Left cardiac atrium (tissue), 4 donors: ENCODE measurements around the gene ASH1L. TPM values are rescaled to one million over a fixed set of nuclear protein-coding genes. Genes with fewer than 3 reads are reported as not detected.
"Not testable (repeated sequence)": the region's sequence is repeated elsewhere in the genome, so short reads cannot be mapped to it uniquely, and the experiment has no call there.

ENCODE experiments used
- ATAC-seq, 2 donors: fragments of 200-7000 bp; cut with Tn5 transposase; one replicate each; pipeline ENCODE4 v1.9.1; 2020; ENCODE audit warnings: mild to moderate bottlenecking in 2 of 2, moderate library complexity in 2 of 2
- DNase-seq: peaks from one replicate; pipeline ENCODE4 v3.0.0-alpha.2; 2020
- intact Hi-C, 2 donors: fragments of 100-400 bp; cut with DNase I; formaldehyde crosslinking; loops; one replicate each; pipeline versions ENCODE4 v1.14.1 to v1.15.1; 2022 to 2023
- total RNA-seq, 2 donors: library from RNA; stranded (reverse); fragmentation: NEBNext Ultra II Directional; extraction: Animal tissue kit (Norgen Biotek cat#: 25700); gene quantifications; one replicate each; pipeline ENCODE4 v1.2.1, GENCODE V29; 2021
- donor health status: DM: no; HTN: yes; CAD: no.
- donor health status: DM: no; HTN: yes; CAD: no; lungs with severe emphysema.
- donor health status: DM: yes; HTN: yes; CAD: no.
- donor health status: Dilated cardiomyopathy.

Gene ASH1L
- total RNA-seq, 2 donors from 2014 or later: 40.6 to 45.9 TPM

DNA sequence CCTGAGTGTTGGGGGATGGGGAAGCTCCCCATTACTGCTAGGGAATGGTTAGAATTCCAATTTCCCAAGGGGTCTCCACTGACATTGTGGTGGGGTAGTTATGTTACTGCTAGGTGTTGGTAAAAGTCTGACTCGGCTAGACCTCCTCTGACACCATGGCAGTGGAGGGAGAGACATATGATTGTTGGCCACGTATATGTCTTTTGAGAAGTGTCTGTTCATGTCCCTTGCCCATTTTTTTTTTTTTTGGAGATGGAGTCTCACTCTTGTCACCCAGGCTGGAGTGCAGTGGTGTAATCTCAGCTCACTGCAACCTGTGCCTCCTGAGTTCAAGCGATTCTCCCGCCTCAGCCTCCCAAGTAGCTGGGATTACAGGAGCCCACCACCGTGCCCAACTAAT lies 176.8 kb downstream of the ASH1L start:
- intact Hi-C loops, DNase-seq, ATAC-seq: not testable (repeated sequence)

DNA sequence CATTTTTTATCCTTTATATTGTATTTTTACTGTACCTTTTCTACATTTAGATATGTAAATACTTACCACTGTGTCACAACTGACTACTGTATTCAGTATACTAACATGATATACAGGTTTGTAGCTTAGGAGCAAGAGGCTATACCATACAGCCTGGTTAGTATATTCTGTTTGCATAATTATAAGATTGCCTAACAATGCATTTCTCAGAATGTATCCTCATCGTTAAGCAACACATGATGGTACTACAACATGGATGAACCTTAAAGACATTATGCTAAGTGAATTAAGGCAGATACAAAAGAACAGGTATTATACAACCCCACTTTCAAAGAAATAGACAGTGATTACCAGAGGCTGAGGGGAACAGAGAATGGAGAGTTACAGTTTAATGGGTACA lies 179.2 kb downstream of the ASH1L start:
- intact Hi-C loops: no loop called here
- ATAC-seq (no peak), DNase-seq (no peak)

DNA sequence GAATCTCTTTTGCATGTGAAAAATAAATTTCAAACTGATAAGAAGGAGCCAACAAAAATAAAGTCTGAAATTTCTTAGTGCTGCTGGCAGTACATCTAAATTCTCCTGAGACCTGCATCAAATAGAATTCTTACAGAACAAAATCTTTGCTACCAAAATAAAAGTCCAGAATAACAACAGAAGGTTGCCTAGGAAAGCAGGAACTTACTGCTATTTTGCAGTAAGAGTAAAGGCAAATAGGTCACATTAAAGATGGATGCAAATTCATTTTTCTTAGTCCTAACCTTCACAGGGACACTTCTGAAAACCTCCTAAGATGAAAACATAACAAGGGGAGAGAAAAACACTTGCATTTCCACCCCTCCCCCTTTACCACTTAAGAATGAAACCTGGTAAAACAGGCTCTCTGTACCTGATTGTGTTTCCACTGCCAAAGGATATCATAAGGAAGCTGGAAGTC lies 182.9 kb downstream of the ASH1L start:
- ATAC-seq: peak; percentile 83 to 89
- intact Hi-C loops: no loop called here
- DNase-seq: no peak

DNA sequence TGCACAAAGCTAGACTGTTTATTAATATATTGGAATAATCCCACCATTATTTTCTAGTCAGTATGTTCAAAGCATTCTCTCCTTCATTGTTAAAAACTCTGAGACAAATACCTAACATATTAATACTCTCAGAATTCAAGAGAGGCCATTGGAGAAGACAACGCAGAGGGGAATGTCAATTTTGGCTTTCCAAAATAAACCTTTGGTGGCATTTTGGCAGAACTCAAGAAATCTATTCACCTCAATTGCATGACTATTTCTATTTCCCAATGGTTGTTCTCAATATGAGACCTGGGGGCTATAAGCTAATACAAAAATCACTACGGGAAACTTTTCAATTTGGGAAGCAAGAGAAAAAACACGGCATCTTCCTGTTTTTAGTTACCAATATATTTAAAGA lies 183.4 kb downstream of the ASH1L start:
- intact Hi-C loops: no loop called here
- peak; percentile 13 to 21 for ATAC-seq
- DNase-seq: no peak

DNA sequence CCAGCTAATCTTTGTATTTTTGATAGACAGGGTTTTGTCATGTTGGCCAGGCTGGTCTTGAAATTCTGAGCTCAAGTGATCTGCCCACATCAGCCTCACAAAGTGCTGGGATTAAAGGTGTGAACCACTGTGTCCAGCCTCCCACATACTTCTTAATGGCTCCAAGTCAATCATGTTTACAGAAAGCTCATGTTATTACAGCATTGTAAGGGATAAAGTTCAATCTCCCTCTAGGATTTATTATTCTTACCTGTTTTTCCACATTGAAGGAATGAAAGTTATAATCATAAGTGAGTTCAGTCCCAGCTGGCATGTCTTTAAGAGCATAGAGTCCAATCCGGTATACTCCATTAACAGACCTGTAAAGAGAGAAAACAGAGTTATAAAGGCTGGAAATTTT lies 202.6 kb downstream of the ASH1L start:
- intact Hi-C loops: no loop called here
- no peak for ATAC-seq

DNA sequence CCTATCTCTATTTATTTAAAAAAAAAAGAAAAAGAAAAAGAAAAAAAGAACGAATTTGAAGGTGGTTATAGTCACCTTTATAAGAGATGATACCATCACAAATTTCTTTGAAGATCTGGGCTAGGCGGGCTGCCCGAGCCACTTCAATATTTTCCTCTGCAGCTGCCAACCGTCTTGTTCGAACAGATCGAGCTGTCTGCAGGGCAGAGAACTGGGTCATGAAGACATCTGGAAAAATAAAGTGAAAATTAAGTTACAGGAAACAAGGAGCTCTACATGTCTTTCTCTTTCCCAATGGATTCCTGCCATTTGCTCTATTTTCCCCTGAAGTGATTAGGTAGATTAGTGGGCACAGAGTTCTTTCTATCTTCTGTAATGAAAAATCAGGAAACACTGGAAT lies 210.0 kb downstream of the ASH1L start:
- ATAC-seq (no peak), DNase-seq (no peak)
- intact Hi-C loops: no loop called here

More for the DNA sequence above, 202.6 kb downstream of the ASH1L start:
- DNase-seq: no peak

DNA sequence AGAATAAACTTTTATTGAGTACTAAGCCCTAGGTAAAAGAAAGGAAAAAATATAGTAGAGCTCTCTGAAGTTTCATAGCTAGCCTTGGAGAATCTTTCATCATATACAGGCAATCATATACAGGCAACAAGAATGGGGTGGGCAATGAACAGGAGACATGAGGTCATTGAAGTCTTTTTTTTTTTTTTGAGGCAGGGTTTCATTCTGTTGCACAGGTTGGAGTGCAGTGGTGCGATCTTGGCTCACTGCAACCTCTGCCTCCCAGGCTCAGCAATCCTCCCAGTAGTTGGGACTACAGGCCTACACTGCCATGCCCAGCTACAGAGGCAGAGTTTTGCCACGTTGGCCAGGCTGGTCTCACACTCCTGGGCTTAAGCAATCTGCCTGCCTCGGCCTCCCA lies 219.8 kb downstream of the ASH1L start:
- intact Hi-C loops: no loop called here

DNA sequence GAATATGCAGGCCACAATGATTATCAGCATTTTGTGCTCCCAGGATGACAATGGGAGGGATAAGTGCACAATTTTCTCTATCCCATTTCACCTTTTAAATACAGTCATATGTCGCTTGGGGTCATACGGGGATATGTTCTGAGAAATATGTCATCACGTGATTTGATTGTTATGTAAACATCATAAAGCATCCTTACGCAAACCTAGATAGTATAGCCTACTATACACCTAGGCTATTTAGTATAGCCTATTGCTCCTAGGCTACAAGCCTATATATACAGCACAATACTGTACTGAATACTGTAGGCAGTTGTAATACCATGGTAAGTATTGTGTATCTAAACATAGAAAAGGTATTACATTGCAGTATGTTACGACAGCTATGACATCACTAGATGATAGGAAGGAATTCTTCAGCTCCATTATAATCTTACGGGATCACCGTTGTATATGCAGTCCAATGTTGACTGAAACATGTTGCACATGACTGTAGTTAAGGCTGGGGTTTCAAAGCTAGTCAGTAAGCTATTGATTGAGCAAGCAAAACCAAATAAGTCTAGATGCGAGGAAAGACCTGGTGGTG lies 223.0 kb downstream of the ASH1L start:
- DNase-seq: no peak
- no peak for ATAC-seq
- intact Hi-C loops: no loop called here

More for the DNA sequence above, 219.8 kb downstream of the ASH1L start:
- no peak for ATAC-seq
- no peak for DNase-seq

DNA sequence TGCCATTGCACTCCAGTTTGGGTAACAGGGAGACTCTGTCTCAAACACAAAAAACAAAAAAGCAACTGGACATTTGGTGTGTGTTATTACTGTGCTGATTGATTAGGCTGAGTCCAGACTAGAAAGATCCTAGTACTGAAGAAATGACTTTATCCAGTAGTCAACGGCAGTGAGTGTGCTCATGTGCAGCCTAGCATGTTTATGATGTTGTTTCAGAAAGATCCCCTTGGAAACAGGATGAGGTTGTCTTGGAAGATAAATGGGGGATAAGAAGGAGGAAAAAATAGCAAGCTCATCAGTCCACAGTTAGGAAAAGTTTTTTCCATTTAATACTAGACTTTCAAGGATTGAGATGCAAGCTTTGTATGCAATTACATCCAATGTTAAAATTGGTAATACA lies 227.6 kb downstream of the ASH1L start:
- ATAC-seq (no peak), DNase-seq (no peak)
- intact Hi-C loops: no loop called here

DNA sequence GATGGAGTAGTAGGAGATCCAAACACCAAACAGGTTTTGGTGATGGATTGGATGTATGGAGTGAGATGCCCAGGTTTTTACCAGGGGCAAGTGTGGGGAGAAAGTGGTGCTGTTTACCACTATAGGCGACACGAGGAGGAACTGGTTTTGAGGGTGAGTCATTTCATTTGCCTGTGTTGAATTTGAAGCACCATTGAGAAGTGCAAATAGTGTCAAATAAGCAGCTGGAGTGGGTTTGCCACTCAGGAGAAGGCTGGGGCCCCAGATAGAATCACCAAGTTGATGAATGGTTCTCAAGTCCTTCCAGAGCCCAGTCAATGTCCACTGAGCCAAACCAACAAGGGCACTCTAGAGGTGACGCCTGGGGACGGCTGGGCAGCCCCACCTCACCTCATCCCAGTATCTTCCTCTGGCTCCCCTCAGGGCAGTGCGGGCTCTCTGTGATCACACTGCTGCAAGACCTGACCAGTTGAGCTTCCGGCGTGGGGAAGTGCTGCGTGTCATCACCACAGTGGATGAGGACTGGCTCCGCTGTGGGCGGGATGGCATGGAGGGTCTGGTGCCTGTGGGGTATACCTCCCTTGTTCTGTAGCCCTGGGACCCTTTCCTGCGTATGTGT lies 232.5 kb downstream of the ASH1L start:
- no peak for DNase-seq
- intact Hi-C loops: no loop called here
- no peak for ATAC-seq

DNA sequence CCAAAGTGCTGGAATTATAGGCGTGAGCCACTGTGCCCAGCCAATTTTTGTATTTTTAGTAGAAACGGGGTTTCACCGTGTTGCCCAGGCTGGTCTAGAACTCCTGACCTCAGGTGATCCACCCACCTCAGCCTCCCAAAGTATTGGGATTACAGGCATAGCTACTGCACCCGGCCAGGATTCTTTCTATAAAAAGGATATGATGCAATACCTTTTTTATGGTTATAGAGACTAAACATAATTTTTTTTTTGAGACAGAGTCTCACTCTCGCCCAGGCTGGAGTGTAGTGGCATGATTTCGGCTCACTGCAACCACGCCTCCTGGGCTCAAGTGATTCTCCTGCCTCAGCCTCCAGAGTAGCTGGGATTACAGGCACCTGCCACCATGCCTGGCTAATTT lies 233.7 kb downstream of the ASH1L start:
- DNase-seq, ATAC-seq, intact Hi-C loops: not testable (repeated sequence)

DNA sequence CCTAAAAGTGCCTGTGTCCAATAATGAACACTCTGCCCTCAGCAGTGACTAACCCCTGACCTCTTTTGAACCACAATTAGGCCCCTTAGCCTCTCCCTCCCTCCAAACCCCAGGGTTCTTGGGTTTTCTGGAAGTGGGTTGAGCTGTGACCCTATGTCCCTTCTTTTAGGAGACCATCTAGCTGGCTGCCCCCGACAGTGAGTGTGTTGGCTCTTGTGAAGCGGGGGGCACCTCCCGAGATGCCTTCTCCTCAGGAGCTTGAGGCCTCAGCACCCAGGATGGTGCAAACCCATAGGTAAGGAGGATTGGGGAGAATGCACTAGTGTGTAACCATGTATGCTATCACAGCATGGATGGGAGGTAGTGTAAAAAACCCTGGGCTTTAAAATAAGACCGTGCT lies 234.6 kb downstream of the ASH1L start:
- intact Hi-C loops: no loop called here
- ATAC-seq: no peak

DNA sequence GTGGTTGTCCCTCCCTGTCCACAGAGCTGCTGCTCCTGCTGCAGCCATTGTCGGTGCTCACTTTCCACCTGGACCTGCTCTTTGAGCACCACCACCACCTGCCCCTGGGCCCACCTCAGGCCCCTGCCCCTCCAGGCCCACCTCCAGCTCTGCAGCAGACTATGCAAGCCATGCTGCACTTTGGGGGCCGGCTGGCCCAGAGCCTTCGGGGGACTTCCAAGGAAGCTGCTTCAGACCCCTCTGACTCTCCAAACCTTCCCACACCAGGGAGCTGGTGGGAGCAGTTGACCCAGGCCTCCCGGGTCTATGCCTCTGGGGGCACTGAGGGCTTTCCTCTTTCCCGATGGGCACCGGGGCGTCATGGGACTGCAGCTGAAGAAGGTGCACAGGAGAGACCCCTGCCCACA lies 236.0 kb downstream of the ASH1L start:
- no peak for DNase-seq
- intact Hi-C loops: no loop called here
- no peak for ATAC-seq

More for the DNA sequence above, 234.6 kb downstream of the ASH1L start:
- no peak for DNase-seq

DNA sequence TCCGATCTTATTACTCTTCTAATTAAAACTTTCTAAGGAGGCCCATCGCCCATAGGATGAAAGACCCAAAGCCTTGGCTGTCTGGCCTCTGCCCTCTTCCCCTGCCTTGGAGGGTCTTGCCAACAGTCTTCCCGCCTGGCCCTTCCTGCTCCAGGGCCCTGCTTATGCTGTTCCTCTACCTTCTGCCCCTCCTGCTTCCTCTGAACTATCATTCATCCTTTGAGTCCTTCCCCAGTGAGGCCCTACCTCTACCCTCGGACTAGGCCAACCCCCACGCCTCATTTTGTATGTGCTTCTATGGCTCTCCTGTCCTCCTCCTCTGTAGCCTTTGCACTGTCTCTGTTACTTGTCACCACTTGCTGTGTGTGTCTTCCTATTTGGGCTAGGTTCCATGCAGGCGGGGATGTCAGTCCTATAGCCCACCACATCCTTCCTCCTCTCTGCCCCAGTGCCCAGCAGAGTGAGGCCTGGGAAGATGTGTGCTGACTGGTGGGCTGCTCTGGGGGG lies 236.5 kb downstream of the ASH1L start:
- no peak for DNase-seq
- intact Hi-C loops: no loop called here
- ATAC-seq: no peak

DNA sequence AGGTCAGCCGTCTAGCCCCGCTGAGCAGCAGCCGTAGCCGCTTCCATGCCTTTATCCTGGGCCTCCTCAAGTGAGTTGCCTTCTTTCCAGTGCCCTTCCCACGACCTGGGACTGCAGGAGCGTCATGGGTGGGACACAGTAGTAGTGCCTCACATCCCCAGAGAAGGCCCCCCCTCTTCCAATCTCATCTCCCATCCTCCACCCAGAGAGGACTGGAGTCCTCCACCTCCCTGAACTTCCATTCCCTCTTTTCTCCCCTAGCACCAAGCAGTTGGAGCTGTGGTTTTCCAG lies 237.1 kb downstream of the ASH1L start:
- no peak for ATAC-seq
- DNase-seq: no peak
- intact Hi-C loops: no loop called here

DNA sequence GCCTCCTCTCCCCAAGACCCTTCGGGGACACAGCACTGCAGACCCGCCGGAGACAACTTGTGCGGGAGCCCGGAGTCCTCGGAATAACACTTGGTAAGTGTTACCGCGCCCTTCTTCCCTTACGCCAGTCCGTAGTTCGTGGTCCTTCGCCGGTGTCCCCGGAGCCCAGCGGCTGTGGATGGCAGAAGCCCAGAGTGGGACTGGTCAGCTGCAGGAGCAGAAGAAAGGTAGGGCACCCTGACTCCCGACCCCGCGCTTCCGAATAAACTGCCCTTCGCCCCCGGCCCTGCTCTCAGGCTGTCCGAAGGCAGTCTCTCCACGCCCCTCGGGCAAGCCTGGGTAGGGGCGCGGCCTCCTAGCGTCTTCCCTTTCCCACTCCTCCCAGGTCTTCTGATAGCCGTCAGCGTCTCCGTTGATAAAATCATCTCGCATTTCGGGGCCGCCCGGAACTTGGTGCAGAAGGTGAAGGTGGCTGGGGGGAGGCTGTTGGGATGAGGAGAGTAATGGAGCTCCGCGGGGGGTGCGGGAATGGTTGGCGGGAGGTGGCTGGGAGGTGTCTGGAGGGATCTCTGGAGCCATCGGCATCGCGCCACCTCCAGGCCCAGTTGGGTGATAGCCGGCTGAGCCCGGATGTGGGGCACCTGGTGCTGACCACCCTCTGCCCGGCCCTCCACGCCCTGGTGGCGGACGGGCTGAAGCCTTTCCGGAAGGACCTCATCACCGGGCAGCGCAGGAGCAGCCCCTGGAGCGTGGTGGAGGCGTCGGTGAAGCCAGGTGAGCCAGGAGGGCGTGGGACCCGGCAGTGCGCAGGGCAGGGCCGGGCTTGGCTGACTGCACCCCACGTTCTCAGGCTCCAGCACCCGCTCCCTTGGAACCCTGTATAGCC lies 237.6 kb downstream of the ASH1L start:
- peak in 1 of 2 donors; percentile 3 for ATAC-seq
- intact Hi-C loops: loop anchor here (1.0 to 5.0 kb wide), 3 partner anchors 48 to 81 kb away; partner anchors contain the start of gene HCN3 (in 1 of the 2)
- peak; percentile 71 for DNase-seq

DNA sequence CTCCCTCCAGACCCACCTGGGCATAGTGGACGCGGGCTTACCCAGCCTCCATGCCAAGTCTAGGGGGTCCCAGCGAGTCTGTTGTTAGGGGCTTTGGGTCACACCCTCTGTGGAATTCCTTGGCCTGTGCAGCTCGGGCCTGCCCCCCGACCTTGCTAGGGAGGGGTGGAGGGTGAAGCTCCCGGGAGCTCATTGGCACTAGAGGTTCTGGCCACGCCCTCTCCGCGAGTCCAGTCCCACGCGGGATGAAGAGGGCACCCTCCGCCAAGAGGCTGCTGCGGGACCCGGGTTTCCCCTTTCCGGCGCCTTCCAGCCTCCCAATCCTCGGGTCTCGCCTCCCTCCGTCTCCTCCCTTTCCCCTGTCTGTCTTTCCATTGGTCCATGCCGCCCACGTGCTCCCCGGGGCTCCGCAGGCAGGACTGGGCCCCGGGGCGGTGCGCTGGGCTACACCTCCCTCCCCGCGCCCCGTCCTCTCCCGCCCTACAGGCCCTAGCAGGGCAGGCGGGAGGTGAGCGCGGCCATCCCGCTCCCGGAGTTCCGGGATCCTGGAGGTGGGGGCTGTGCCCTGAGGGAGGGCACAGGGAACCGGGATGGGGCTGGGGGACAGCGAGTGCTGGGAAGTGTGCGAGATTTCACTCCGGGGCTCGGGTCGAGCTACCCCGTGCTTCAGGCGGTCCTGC lies 238.4 kb downstream of the ASH1L start:
- ATAC-seq: peak; percentile 84 to 86
- DNase-seq: peak; percentile 97
- intact Hi-C loops: loop anchor here (1.0 to 5.0 kb wide), 3 partner anchors 47 to 80 kb away; partner anchors contain the start of gene HCN3 (in 1 of the 2)

DNA sequence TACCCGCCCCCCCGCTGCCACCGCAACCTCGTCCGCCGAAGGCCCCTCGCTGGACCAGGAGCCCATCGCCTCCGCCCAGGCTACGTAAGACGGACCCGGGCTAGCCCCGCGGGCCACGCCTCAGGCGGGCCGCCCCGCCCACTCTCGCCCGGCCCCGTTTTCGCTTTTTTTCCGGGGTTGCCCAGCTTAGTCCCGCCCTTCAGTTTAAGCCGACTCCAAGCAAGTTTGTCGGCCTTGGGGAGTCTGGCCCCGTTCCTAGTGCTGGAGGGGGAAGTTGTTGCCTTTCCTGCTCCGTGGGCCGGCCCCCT lies 238.9 kb downstream of the ASH1L start:
- DNase-seq: peak; percentile 90
- peak; percentile 72 to 75 for ATAC-seq
- intact Hi-C loops: loop anchor here (1.0 to 5.0 kb wide), 4 partner anchors 45 to 79 kb away; partner anchors contain the start of gene HCN3 (in 1 of the 2)

DNA sequence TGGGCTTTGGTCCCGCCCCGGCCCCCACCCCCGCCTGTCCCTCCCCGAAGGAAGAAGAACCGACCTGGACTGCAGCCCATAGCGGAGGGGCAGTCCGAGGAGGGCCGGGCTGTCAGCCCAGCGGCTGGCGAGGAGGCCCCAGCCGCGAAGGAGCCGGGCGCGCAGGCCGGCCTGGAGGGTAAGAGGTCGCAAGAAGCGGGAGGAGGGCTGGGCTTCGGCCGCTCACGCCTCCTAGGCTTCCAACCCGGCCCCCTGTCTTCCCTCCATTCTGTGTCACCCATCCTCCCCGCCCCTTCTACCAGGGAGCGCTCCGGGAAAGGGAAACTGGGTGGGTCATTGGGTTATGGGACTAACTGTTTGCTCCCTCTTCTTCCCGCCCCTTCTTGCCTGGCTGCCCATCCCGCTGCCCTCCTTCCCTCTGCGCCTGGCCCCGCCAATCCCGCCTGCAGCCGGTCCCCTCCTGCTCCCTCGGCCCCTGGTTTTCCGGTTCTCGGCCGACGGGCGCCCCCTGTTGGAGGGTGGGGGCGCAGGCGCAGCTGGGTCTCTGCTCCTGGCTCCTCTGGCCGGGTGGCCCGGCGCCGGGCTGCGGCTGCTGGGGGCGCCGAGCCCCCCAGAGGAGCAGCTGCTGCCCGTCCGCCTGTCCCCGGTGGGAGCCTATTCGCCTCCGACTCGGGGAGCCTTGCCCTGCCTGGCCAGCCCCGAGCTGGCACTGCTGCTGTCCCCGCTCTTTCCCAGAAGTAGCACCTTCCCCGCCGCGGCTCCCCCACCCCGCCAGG lies 239.5 kb downstream of the ASH1L start:
- intact Hi-C loops: loop anchor here (2.0 to 5.0 kb wide), 3 partner anchors 44 to 71 kb away; partner anchors contain the start of gene HCN3 (in 1 of the 2)
- peak; percentile 91 for DNase-seq
- ATAC-seq: peak; percentile 53 to 58
